Endothelial cell of umbilical vein (primary cell): ENCODE data around the gene MGAT4B. TPM values are rescaled to one million over a fixed set of nuclear protein-coding genes. Genes with fewer than 3 reads are reported as not detected.

Experiments used
- BruUV-seq: library from RNA; stranded (reverse); fragments of 400-500 nt; replicated peaks from 2 replicates; lab custom pipeline; 2021; lab: Mats Ljungman, UMichigan
- CTCF ChIA-PET: fragments of 300-600, 350-600 bp; sonication (Branson Sonifier 250); formaldehyde crosslinking; loops from one replicate; lab custom pipeline; 2021; ENCODE audit warnings: antibody characterized with exemption, inconsistent platforms; lab: Charles Lee
- POLR2A ChIA-PET: fragments of 300-600, 350-600 bp; sonication (Branson Sonifier 250); formaldehyde crosslinking; loops from one replicate; lab custom pipeline; 2021; ENCODE audit warnings: antibody characterized with exemption, inconsistent platforms; lab: Charles Lee
- DNase-seq: peaks from one replicate; pipeline ENCODE4 v3.0.0-alpha.2; 2011; ENCODE audit warnings: low read depth, low spot score
- FAIRE-seq: peaks from 2 replicates; lab custom pipeline; 2011; peaks lifted over from hg19 to GRCh38; lab: Jason Lieb, UNC
- H2AFZ ChIP-seq: 2 replicates; pipeline ENCODE4 v1.6.0; 2012; ENCODE audit warnings: low read depth, low read length, control low read depth, inconsistent platforms
- H3K27ac ChIP-seq: 2 replicates; pipeline ENCODE4 v1.5.1; 2011; ENCODE audit warnings: low read depth, mild to moderate bottlenecking, control low read depth, low read length, moderate library complexity; ENCODE audit not compliant: insufficient read depth
- H3K27me3 ChIP-seq, 2 experiments: 2 replicates each; pipeline versions ENCODE4 v1.6.0 to v1.6.1; 2011; ENCODE audit warnings: low read length in 2 of 2, mixed read lengths in 1 of 2; ENCODE audit not compliant: control insufficient read depth in 2 of 2, insufficient read depth in 2 of 2
- H3K36me3 ChIP-seq, 2 experiments: 2 replicates in 1 of 2; 3 replicates in 1 of 2; pipeline ENCODE4 v1.5.1; 2011; ENCODE audit warnings: low read length in 2 of 2, mild to moderate bottlenecking in 1 of 2, moderate library complexity in 1 of 2; ENCODE audit not compliant: control insufficient read depth in 2 of 2, insufficient read depth in 2 of 2; ENCODE audit errors: extremely low read depth in 1 of 2
- H3K4me1 ChIP-seq: 3 replicates; pipeline ENCODE4 v1.5.1; 2011; ENCODE audit warnings: mild to moderate bottlenecking, low read length; ENCODE audit not compliant: control insufficient read depth, insufficient read depth; ENCODE audit errors: extremely low read depth
- H3K4me2 ChIP-seq: 2 replicates; pipeline ENCODE4 v1.6.1; 2011; ENCODE audit warnings: low read length, control low read depth, mixed read lengths; ENCODE audit not compliant: insufficient read depth
- H3K4me3 ChIP-seq, 3 experiments: fragments of 200-600 bp in 1 of 3; sonication (generic), shearing (Covaris generic) in 1 of 3; replicated peaks in 1 of 3; 2 replicates each; pipeline ENCODE4 v1.5.1; 2011 to 2016; ENCODE audit warnings: control low read depth in 3 of 3, low read length in 3 of 3, mild to moderate bottlenecking in 2 of 3, inconsistent platforms in 1 of 3, low read depth in 1 of 3, moderate library complexity in 1 of 3; ENCODE audit not compliant: insufficient read depth in 1 of 3
- H3K79me2 ChIP-seq: 2 replicates; pipeline ENCODE4 v1.6.0; 2012; ENCODE audit warnings: low read length, inconsistent platforms; ENCODE audit not compliant: control insufficient read depth, insufficient read depth
- H3K9ac ChIP-seq: replicated peaks from 2 replicates; pipeline ENCODE3; 2011; ENCODE audit warnings: low read length, control low read depth; ENCODE audit not compliant: insufficient read depth; ENCODE audit errors: extremely low read depth
- H3K9me1 ChIP-seq: replicated peaks from 3 replicates; pipeline ENCODE4 v1.6.0; 2011; ENCODE audit warnings: mild to moderate bottlenecking, low read length; ENCODE audit not compliant: control insufficient read depth, insufficient read depth; ENCODE audit errors: extremely low read depth
- H3K9me3 ChIP-seq: replicated peaks from 2 replicates; pipeline ENCODE4 v1.5.1; 2012; ENCODE audit warnings: low read length, inconsistent platforms; ENCODE audit not compliant: control insufficient read depth, insufficient read depth
- H4K20me1 ChIP-seq: replicated peaks from 2 replicates; pipeline ENCODE3; 2011; ENCODE audit warnings: mild to moderate bottlenecking, low read length; ENCODE audit not compliant: control insufficient read depth, insufficient read depth; ENCODE audit errors: extremely low read depth
- EZH2 ChIP-seq: IDR thresholded peaks from 2 replicates; pipeline ENCODE4 v1.6.1; 2012; ENCODE audit warnings: borderline replicate concordance, low read depth, mild to moderate bottlenecking, moderate library complexity, low read length, inconsistent platforms; ENCODE audit not compliant: severe bottlenecking
- FOS ChIP-seq: IDR thresholded peaks from 2 replicates; pipeline ENCODE4 v1.6.1; 2011; ENCODE audit warnings: mild to moderate bottlenecking, low read length, moderate library complexity, borderline replicate concordance; ENCODE audit not compliant: insufficient read depth
- MYC ChIP-seq: IDR thresholded peaks from one replicate; pipeline ENCODE4 v1.6.1; 2011; ENCODE audit warnings: mild to moderate bottlenecking, low read depth, low read length
- POLR2A ChIP-seq: IDR thresholded peaks from 2 replicates; pipeline ENCODE4 v1.6.1; 2012; ENCODE audit warnings: low read depth, mild to moderate bottlenecking, control low read depth, low read length
- POLR2AphosphoS5 ChIP-seq: IDR thresholded peaks from 2 replicates; pipeline ENCODE4 v1.6.1; 2012; ENCODE audit warnings: low read depth, mild to moderate bottlenecking, control low read depth, low read length, moderate library complexity; ENCODE audit not compliant: insufficient read depth
- dilution Hi-C: fragments of 300-500 bp; cut with MboI; formaldehyde crosslinking; loops from one replicate; pipeline ENCODE4 v1.15.0; 2019; ENCODE audit warnings: low sequenced_read_pairs; ENCODE audit not compliant: extremely low pct_ligation_motif_present
- intact Hi-C: fragments of 100-400 bp; cut with micrococcal nuclease; formaldehyde crosslinking; loops from one replicate; pipeline ENCODE4 v1.10.0; 2022
- polyA plus RNA-seq, 4 experiments: library from polyadenylated mRNA; depleted of rRNA in 3 of 4; stranded (reverse) in 3 of 4; unstranded in 1 of 4; fragments of >200 nt; gene quantifications; 2 replicates each; pipeline versions ENCODE4 v1.2.1 to v1.2.3, GENCODE V29; 2011 to 2012; ENCODE audit warnings: missing spikeins in 1 of 4
- total RNA-seq: library from RNA; stranded (reverse); gene quantifications from 2 replicates; pipeline ENCODE4 v1.2.3, GENCODE V29; 2021
- TF ChIP-seq, protein P1 (sequence below), 2 donors: IDR thresholded peaks; 1 replicate in 1 of 2; 2 replicates in 1 of 2; pipeline ENCODE4 v1.5.1; 2011; ENCODE audit warnings: low read length in 2 of 2, mild to moderate bottlenecking in 2 of 2, moderate library complexity in 2 of 2, control low read depth in 1 of 2, inconsistent platforms in 1 of 2, low read depth in 1 of 2; ENCODE audit not compliant: insufficient read depth in 1 of 2; ENCODE audit errors: extremely low read depth in 1 of 2

The MGAT4B gene
- total and polyA plus RNA-seq, 2 donors (not counting 3 experiments of a cell fraction or from before 2014, with no cell fraction given): 243 TPM

DNA sequence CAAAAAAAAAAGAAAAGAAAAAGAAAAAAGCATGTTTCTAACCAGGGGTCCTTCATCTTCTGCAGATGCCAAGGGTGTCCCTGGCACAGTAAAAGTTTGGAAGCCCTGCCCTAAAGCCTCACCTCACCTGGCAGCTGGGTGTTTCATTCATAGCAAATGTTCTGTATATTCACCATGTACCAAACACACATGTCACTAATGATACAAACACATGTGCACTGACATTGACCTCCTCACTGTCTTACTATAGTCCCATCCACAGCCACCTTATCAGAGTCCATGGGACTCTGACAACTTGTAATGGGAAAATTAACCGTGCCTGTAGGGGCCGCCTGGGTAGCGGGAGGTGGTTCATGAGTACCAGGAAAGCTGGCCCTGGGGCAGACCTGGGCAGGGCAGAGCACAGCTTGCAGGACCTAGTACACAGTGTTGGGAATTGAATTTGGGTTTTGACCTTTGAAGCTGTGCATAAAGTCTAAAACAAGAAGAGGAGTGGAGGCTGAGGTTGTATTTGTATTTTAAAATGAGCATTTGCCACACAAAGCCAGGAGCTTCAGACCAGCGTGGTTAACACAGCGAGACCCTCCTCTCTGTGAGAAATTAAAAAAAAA lies 6.4 kb upstream of the MGAT4B start:
- no peaks in the 10 kb centered on the region for H3K27me3 ChIP-seq
- no peaks in the 10 kb centered on the region for H3K9me1 ChIP-seq
- FAIRE-seq (no peak), DNase-seq (no peak)
- intact Hi-C loops: no loop called here
- H3K4me3 ChIP-seq: no peak overlapping the region
- H3K4me1 ChIP-seq: peaks cover under 1% of the 10 kb centered on the region
- no TSS peak for BruUV-seq
- no peak overlapping the region for H3K9ac ChIP-seq
- H3K4me2 ChIP-seq: no peak overlapping the region
- no peaks in the 10 kb centered on the region for H3K79me2 ChIP-seq
- H3K36me3 ChIP-seq: peaks cover 0 to 4% of the 10 kb centered on the region in 2 experiments
- ChIA-PET POLR2A (no interaction called here), CTCF (interaction anchor here (1.3 to 1.6 kb wide), 2 partner anchors 11 to 81 kb away, joined by 3 to 5 read pairs; partner anchors contain the start of gene MAML1)
- H2AFZ ChIP-seq: no peak overlapping the region
- H3K27ac ChIP-seq: no peak overlapping the region
- TF ChIP-seq MYC (no peak), POLR2AphosphoS5 (no peak), POLR2A (no peak), EZH2 (no peak), FOS (no peak)
- TF ChIP-seq, protein P1, sequence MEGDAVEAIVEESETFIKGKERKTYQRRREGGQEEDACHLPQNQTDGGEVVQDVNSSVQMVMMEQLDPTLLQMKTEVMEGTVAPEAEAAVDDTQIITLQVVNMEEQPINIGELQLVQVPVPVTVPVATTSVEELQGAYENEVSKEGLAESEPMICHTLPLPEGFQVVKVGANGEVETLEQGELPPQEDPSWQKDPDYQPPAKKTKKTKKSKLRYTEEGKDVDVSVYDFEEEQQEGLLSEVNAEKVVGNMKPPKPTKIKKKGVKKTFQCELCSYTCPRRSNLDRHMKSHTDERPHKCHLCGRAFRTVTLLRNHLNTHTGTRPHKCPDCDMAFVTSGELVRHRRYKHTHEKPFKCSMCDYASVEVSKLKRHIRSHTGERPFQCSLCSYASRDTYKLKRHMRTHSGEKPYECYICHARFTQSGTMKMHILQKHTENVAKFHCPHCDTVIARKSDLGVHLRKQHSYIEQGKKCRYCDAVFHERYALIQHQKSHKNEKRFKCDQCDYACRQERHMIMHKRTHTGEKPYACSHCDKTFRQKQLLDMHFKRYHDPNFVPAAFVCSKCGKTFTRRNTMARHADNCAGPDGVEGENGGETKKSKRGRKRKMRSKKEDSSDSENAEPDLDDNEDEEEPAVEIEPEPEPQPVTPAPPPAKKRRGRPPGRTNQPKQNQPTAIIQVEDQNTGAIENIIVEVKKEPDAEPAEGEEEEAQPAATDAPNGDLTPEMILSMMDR (IDR thresholded peaks at IDR 0.05; ENCODE audit: extremely low read depth in 1 of 2, insufficient read depth in 1 of 2, low read depth in 1 of 2, low read length in 2 of 2): no peak
- no peaks in the 10 kb centered on the region for H4K20me1 ChIP-seq
- dilution Hi-C loops: no loop called here
- no peaks in the 10 kb centered on the region for H3K9me3 ChIP-seq
